Measurements from ENCODE around the gene APPBP2. TPM values are rescaled to one million over a fixed set of nuclear protein-coding genes. Genes with fewer than 3 reads are reported as not detected.
"Not testable (repeated sequence)": the region's sequence is repeated elsewhere in the genome, so short reads cannot be mapped to it uniquely, and the experiment has no call there.

APPBP2 gene
- polyA plus RNA-seq, 3 donors, result 50.7 to 58.5 (median 54.5) TPM

DNA sequence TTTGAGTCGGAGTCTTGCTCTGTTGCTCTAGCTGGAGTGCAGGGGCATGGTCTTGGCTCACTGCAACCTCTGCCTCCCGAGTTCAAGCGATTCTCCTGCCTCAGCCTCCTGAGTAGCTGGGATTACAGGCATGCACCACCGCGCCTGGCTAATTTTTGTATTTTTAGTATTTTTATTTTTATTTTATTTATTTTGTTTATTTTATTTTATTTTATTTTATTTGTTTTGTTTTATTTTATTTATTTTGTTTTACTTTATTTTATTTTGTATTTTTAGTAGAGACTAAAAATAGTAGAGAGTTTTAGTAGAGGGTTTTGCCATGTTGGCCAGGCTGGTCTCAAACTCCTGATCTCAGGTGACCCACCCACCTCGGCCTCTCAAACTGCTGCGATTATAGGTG lies 106.2 kb downstream of the APPBP2 start:
- DNase-seq (ENCODE audit: extremely low read depth in 1 of 11, low read depth in 9 of 11, low spot score in 4 of 11), result not testable (repeated sequence)

DNA sequence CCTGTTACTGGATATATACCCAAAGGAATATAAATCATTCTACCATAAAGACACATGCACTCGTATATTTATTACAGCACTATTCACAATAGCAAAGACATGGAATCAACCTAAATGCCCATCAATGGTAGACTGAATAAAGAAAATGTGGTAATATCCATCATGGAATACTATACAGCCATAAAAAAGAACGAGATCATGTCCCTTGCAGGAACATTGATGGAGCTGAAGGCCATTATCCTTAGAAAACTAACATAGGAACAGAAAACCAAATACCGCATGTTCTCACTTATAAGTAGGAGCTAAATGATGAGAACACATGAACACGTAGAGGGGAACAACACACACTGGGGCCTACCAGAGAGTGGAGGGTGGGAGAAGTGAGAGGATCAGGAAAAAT lies 107.0 kb downstream of the APPBP2 start:
- DNase-seq (ENCODE audit: extremely low read depth in 1 of 11, low read depth in 9 of 11, low spot score in 4 of 11), result not testable (repeated sequence)

DNA sequence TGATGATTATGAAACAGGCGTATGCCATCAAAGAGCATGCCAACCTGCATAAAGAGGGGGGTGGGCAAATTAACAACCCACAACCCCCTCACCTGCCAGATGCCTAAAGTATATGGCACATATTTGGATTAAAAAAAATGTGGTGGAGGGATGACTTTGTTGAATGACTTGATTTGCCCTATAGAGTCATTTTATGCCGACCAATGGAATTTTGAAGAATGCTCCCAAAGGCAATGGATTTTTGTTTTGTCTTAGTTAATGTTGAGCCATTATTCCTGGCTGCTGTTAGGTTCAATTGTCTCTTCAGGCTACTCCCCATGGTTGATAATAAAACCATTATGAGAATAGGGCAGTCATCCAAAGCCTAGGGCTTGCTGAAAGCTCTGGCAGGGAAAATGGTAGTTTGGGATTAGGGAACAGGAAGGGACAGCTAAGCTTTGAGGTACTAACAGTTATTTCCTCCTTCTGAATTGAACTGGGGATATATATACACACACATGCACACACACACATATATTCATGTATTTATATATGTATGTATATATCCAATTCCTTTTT lies 109.6 kb downstream of the APPBP2 start:
- DNase-seq (ENCODE audit: extremely low read depth in 1 of 11, low read depth in 9 of 11, low spot score in 4 of 11), result no peak

DNA sequence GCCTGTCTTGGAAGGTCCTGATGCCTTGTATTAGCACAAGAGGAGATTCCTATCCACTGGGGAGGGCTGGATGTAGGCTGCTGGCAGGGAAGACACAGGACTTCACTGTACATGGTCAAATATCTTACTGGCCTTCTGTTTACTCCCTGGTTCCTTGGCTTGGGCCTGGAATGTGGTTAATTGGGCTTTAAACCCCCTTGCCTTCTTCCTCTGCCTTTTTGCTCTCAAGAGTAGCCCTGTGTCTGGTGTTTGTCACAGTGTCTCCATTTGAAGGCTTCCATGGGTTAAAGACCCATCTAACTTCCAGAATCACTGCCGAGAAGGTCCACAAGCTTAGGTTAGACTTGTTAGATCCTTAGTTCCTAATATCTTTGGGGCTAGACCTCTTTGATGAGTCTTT lies 110.9 kb downstream of the APPBP2 start:
- no peak for DNase-seq (ENCODE audit: extremely low read depth in 1 of 11, low read depth in 9 of 11, low spot score in 4 of 11)

DNA sequence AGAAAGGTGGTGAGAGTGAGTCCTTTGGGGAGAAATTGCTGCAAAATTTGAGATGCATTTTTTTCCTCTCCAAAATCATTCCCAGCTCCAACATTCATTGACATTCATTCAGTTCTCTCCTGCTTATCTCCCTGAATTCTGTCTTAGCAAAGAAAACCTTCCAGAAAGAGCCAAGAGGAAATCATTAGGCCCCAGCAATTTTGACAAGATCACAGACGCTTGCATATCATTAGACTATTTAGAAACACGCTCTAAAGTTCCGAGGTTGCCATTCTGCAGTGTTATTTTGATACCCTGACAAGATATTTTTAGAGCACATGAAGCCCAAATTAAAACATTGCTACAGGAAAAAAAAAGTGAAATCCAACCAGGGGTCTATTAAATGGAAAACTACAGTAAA lies 113.3 kb downstream of the APPBP2 start:
- DNase-seq (ENCODE audit: extremely low read depth in 1 of 11, low read depth in 9 of 11, low spot score in 4 of 11), result no peak

DNA sequence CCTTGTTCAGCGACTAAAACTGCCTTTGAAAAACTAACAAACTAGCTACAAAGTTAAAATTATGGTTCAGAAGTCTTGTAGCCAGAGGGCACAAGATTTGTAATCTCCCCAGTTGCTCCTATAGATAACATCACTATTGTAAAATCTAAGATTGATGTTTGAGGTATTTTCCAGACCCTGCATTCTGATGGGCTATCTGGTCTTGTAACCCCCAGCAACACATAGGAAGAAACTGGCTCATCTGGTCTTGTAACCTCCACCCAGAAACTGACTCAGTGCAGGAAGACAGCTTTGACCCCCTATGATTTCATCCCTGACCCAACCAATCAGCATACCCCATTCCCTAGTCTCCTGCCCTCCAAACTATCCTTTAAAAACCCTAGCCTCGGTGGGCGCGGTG lies 116.0 kb downstream of the APPBP2 start:
- DNase-seq (ENCODE audit: extremely low read depth in 1 of 11, low read depth in 9 of 11, low spot score in 4 of 11), result no peak

DNA sequence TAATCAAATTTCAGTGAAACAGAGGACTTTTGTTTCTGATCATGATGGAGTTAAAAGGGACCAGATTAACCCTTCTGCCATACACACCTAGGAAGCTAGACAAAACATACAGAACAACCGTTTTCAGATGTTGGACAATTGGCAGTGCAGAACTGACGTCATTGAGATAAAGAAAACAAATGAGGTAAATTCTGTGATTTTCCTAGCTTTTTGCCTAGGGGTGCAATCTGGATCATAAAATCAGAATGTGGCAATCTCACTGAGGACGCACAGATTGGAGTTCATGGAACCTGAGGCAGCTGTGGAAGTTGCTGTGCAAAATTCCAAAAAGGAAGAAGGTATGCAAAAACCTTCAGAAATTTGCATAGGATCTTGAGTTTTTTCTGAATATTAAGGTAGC lies 119.2 kb downstream of the APPBP2 start:
- no peak for DNase-seq (ENCODE audit: extremely low read depth in 1 of 11, low read depth in 9 of 11, low spot score in 4 of 11)

DNA sequence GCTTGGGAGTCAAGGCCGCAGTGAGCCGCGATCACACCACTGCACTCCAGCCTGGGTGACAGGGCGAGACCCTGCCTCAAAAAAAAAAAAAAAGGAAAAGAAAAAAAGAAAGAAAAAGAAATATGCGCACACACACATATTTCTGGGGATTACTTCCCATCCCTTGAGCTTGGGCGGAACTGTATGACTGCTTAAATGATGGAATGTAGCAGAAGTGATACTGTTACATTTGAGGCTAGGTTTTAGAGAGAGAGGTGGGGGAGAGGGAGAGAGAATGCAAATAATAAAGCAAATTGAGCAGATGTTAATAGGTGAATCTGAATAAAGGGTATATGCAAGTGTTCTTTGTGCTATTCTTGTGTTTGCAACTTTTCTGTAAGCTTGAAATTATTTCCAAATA lies 122.1 kb downstream of the APPBP2 start:
- DNase-seq (ENCODE audit: extremely low read depth in 1 of 11, low read depth in 9 of 11, low spot score in 4 of 11), result no peak

DNA sequence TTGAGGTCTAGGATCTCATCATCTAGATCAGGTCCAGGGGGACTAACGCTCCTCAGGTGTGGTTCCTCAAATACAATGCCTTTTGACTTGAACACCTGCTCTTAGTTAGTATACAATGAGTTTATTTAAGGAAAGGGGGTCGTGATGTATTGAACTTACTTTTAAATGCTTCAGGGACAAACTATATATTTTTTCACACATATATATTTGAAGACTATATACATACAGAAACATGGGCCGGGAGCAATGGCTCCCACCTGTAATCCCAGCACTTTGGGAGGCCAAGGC lies 122.6 kb downstream of the APPBP2 start:
- DNase-seq (ENCODE audit: extremely low read depth in 1 of 11, low read depth in 9 of 11, low spot score in 4 of 11), result no peak

DNA sequence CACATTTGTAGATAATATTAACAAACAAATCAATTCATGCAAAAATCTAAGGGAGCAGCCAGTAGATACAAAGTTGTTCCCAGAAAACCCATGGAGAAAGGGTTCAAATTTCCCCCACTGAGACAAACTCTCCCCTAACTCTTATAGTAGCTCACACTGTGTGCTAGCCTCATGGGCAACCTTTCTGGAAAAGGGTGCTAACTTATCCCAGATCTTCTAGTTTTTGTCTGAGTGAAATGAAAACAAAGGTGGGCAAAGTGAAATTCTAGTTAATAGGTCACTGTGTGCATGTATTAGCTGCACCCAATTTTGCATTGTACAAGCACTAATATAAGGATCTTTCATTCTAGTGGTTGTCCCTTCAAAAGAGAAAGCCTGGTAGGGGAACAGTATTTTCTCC lies 124.2 kb downstream of the APPBP2 start:
- no peak for DNase-seq (ENCODE audit: extremely low read depth in 1 of 11, low read depth in 9 of 11, low spot score in 4 of 11)

DNA sequence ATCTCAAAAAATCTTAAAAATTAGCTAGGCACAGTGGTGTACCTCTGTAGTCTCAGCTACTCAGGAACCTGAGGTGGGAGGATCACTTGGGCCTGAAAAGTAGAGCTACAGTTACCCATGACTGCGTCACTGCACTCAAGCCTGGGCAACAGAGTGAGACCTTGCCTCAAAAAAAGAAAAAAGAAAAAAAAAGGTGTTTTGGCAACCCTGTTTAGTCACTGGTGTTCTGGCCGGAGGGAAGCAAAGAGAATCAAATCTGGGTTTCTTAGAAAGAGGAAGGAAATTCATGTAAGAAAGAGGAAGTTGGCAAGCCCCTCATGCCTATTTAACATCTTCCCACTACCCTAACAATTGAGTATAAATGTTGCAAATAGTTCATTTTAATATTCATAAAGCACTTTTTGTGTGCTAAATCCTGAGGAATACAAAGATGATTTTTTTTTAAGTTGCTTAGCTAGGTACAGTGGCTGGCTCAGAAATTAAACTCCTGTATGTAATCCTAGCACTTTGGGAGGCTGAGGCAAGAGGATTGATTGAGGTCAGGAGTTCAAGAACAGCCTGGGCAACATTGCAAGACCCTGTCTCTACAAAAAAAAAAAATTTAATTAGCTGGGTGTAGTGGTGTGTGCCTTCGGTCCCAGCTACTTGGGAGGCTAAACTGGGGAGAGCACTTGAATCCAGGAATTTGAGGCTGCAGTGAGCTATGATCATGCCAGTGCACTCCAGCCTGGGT lies 127.6 kb downstream of the APPBP2 start:
- no peak for DNase-seq (ENCODE audit: extremely low read depth in 1 of 11, low read depth in 9 of 11, low spot score in 4 of 11)

DNA sequence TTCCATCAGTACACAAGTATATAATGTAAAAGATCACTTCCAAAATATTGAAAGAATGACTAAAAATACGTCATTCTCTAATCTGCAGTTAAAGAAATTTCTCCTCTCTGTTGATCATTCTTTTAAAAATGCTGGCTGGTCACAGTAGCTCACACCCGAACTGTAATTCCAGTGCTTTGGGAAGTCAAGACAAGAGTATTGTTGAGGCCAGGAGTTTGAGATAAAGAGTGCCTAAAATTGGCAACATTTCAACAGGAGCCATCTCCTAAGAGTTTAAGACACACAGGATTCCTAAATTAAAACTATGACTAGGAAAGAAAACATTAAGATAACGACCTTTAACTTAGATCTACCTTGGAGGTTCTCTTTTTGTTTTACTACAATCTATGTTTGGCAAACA lies 129.6 kb downstream of the APPBP2 start:
- no peak for DNase-seq (ENCODE audit: extremely low read depth in 1 of 11, low read depth in 9 of 11, low spot score in 4 of 11)

DNA sequence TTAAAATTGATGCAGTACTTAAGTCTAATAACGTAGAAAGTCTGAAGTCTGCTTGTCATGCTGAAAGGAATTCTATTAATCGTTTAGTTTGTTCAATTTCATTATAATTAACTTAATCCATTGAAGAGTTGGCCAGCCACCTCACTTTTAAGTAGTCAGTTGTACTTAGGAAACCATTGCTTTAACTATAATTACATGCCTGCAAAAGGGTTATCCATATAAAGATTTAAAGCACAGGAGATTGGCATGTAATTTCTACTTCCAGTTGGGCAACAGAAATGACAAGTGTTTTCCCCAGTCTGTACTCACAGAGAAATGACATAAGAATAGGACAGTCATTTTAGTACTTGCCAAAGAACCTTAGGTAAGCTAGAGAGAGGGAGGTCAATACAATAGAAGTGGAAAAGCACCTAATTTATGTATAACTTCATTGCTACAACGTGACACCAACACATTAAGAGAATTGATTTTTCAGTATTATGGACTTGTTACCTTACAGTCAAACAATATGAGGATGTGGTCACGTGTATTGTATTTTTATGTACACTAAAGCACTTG lies 130.5 kb downstream of the APPBP2 start:
- no peak for DNase-seq (ENCODE audit: extremely low read depth in 1 of 11, low read depth in 9 of 11, low spot score in 4 of 11)

DNA sequence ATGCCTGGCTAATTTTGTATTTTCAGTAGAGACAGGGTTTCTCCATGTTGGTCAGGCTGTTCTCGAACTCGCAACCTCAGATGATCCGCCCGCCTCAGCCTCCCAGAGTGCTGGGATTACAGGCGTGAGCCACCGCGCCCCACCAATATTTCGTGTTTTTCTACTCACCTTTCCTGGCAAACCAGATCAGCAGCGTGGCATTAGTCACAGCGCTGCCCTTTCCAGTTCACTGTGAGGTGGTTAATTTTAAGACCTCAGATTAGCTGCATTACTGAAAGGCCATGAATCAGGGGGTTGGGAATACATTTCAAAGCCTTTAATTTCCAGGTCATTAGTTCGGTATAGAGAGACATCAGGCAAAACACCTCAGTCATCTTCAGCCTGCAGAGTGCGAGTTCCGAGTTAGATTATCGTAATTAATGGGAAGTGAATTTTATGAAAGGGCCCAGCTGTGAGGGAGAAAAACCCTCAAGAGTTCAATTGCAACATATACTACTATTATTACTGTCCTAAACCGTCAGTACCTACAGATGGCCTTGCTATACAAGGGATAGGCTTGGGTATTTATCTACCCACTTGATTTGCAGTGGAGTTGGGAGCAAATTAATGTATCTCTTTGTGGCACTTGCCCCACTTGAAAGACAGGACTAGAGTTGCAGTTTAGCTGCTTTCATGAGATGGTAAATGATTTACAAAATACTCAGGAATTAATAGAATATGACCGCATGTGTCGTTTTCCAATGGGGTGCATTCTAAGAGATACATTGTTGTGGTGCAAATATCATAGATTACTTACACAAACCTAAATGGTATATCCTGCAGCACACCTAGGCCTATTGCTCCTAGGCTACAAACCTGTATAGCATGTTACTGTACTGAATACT lies 132.0 kb downstream of the APPBP2 start:
- DNase-seq (ENCODE audit: extremely low read depth in 1 of 11, low read depth in 9 of 11, low spot score in 4 of 11), result no peak

Other genes starting within 250 kb of the APPBP2 start
- gene USP32, start 134.1 kb downstream of the APPBP2 start, polyA plus RNA-seq (ENCODE audit: insufficient read length in 3 of 3), result 10 to 100 TPM; 40.4 to 48.7 (median 43.6) TPM
- not detected for gene CHCT1, start 103.8 kb downstream of the APPBP2 start, polyA plus RNA-seq (ENCODE audit: insufficient read length in 3 of 3)
- 10 to 100 TPM; 20.3 to 24.9 (median 21.4) TPM for gene PPM1D, start 74.0 kb upstream of the APPBP2 start, polyA plus RNA-seq (ENCODE audit: insufficient read length in 3 of 3)
- gene BCAS3, start 151.6 kb upstream of the APPBP2 start, polyA plus RNA-seq (ENCODE audit: insufficient read length in 3 of 3), result 10 to 100 TPM; 27.0 to 30.9 (median 28.9) TPM

All from renal cortex interstitium (tissue), 11 donors.